Right hindlimb (tissue), 1 donor: ENCODE results near the gene E2F3.
"Not testable (repeated sequence)": the region's sequence is repeated elsewhere in the genome, so short reads cannot be mapped to it uniquely, and the experiment has no call there.

Experiments used
- DNase-seq: peaks from one replicate; pipeline ENCODE4 v3.0.0-alpha.2; 2018

Gene E2F3

GRCh38 chr6:20434766-20435165 lies 33.1 kb downstream of the E2F3 start:
- no peak for DNase-seq

GRCh38 chr6:20436719-20437118 lies 35.0 kb downstream of the E2F3 start:
- no peak for DNase-seq

GRCh38 chr6:20437639-20438038 lies 36.0 kb downstream of the E2F3 start:
- no peak for DNase-seq

- no peak for DNase-seq
These were observed 36.9 kb downstream of the E2F3 start for GRCh38 chr6:20438462-20439070.

DNA sequence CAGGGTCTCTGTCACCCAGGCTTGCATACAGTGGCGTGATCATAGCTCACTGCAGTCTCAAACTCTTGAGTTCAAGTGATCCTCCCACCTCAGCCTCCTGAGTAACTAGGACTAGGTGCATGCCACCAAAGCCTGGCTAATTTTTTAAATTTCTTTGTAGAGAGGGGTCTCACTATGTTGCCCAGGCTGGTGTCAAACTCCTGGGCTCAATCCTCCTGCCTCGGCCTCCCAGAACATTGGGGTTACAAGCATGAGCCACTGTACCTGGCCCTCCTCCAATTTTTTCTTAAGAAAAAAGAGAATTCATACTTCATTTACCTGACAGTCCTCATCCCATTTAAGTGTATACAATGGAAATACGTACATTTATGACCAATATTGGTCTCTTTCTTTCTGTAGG lies 37.9 kb downstream of the E2F3 start:
- no peak for DNase-seq

DNA sequence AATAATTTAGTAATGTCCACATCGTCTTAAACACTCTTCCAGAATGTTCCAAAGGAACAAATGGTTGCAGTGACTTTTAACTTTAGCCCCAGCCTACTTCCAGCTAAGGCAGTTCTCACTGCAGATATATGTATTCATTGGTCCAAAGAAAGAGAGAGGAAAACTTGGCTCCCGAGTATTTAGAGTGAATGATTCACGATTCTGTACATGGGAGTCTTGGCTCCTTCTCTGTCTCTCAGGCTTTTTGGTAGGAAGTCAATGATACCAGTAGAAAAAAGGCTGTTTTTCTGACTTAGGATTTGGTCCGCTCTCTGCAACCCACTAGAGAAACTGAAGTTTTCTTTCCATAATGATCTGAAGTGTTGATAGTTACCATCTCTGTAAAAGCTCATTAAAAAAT lies 38.6 kb downstream of the E2F3 start:
- DNase-seq, result no peak

GRCh38 chr6:20441236-20441635 lies 39.6 kb downstream of the E2F3 start:
- DNase-seq, result no peak

GRCh38 chr6:20441921-20442320 lies 40.2 kb downstream of the E2F3 start:
- DNase-seq, result no peak

DNA sequence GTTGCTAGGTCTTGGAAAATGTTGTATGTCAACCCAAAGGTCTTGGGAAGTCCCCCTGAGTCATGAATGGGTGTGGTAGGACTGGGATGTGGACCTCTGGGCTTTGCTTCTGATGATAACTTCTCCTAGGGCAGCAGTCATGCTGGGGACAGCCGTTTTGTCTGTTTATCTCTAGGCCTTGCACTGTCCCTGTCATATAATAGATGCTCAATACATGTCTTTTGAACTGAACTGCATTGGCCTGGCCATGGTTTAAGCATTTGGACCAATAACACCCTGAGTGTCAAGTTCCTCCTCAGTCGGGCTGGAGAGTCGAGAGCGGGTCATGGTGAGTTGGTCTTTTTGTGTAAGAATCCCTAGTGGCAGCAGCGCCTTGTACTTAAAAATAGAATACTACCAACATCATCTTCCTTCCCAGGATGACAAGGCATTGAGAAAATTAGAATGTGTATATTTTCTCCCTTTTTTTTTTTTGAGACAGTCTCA lies 43.1 kb downstream of the E2F3 start:
- DNase-seq, result no peak

- DNase-seq, result no peak
These were observed 45.5 kb downstream of the E2F3 start for GRCh38 chr6:20447157-20447556.

DNA sequence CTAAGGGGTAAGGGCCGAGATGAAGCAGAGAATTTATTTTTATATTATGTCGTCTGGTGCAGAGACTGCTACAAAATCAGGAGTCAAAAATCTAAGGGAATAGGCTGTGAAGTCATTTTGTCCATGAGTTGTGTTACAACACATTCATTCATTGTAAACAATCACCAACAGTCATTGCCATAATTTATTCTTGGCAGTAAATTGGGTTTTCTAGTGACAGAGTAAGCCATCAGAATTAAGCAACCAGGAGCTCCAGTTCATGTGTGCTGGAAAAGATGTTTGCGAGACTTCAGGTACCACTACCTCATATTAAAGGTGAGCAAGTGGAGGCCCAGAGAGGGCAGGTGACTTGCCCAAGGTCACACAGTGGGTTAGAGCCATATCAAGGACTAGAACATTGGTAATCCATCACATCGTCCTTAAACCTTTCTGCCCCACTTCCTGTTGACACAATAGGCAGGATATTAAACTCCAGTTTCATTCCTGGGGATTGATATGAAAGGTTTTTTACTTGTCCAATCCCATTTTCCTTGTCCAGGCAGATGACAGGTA lies 46.0 kb downstream of the E2F3 start:
- no peak for DNase-seq

DNA sequence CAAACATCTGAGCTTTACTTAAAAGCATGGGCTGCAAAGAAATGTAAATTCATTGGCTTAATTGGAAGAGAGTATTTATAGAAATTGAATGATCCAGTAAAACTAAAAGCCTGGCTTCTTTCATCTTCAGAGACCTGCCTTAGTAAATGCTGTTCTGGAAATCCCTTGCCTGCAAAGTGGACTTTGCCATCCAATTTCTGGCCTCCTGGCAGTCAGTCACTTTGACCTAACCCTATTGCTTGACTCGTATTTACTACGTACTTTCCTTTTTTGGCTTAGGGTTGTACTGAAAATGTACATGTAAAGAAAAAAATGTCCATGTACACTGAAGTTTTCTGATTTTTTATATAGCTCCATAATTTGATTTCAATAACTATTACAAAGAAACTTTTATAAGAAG lies 47.1 kb downstream of the E2F3 start:
- no peak for DNase-seq

DNA sequence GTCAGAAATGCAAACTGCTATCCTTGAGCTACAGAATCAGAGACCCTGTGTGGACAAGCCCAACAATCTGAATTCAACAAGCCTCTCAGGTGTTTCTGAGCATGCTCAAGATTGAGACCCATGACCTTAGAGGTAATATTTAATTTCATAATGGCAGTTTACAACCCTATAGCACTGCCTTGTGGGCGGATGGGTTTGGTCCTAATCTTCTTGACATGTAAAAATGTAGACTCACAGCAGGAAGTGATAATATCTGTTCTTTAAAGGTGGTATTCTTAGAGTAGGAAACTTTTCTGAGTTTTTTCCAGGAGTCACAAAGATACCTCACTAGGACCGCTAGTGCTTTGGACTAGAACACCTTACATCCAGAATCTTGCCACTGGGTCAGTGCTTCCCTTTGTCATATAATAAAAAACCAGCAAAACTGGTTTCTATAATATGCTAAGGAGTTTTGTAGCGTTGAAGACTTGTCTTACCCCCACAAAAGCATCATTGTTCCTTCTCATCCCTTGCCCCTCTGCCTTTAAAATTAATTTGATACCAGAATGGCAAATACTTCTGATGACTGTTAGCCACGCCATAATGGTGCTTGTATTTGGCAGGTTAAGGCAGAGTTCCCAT lies 52.6 kb downstream of the E2F3 start:
- no peak for DNase-seq

GRCh38 chr6:20455251-20455940 lies 53.7 kb downstream of the E2F3 start:
- no peak for DNase-seq

GRCh38 chr6:20458027-20458894 lies 56.6 kb downstream of the E2F3 start:
- DNase-seq, result no peak

- no peak for DNase-seq
These were observed 58.0 kb downstream of the E2F3 start for GRCh38 chr6:20459682-20460081.

- DNase-seq, result no peak
These were observed 59.9 kb downstream of the E2F3 start for GRCh38 chr6:20461576-20461975.

DNA sequence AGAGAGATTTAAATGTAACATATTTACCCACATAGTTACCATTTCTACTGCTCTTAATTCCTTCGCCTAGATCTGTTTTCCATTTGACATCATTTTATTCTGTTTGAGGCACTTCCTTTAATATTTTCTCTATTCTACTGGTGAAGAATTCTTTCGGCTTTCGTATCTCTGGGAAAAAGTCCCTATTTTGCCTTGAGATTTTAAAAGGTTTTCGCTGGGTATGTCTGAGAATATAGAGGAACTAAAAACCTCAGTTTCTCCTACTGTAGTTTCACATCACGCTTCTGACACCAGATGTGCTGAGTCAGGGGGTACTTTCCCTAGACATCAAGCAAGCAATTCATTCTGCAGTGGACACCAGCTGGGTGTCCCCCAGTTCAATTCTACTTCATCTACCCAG lies 61.7 kb downstream of the E2F3 start:
- no peak for DNase-seq

- no peak for DNase-seq
These were observed 62.4 kb downstream of the E2F3 start for GRCh38 chr6:20464041-20464440.

- DNase-seq, result no peak
These were observed 63.2 kb downstream of the E2F3 start for GRCh38 chr6:20464847-20465246.

- not testable (repeated sequence) for DNase-seq
These were observed 63.9 kb downstream of the E2F3 start for GRCh38 chr6:20465616-20466015.

DNA sequence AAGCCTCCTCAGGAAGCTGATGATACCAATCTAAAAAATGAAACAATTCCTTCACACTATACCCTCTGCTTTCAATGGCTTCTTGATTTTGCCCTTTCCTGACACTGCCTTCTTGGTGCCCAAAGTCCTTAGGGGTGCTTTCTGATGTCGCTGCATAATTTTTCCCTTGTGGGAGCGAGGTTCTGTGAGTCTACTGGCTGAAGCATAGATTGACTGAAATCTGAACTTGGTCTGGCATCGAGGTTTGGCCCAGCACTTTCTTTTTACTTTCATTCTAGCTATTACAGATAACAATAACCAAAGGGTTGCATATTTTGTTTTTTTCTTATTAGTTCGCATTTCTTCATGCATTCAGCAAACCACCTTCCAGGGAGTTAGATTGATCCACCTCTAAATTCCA lies 65.8 kb downstream of the E2F3 start:
- DNase-seq, result no peak

GRCh38 chr6:20468209-20468608 lies 66.5 kb downstream of the E2F3 start:
- no peak for DNase-seq
